GM18526 (cell line): ENCODE measurements around the gene CREG1.

Source experiments
- POLR2A ChIP-seq: IDR thresholded peaks from 3 replicates; pipeline ENCODE4 v1.6.1; 2011; ENCODE audit not compliant: insufficient read length; ENCODE audit errors: extremely low read depth

The CREG1 gene

DNA sequence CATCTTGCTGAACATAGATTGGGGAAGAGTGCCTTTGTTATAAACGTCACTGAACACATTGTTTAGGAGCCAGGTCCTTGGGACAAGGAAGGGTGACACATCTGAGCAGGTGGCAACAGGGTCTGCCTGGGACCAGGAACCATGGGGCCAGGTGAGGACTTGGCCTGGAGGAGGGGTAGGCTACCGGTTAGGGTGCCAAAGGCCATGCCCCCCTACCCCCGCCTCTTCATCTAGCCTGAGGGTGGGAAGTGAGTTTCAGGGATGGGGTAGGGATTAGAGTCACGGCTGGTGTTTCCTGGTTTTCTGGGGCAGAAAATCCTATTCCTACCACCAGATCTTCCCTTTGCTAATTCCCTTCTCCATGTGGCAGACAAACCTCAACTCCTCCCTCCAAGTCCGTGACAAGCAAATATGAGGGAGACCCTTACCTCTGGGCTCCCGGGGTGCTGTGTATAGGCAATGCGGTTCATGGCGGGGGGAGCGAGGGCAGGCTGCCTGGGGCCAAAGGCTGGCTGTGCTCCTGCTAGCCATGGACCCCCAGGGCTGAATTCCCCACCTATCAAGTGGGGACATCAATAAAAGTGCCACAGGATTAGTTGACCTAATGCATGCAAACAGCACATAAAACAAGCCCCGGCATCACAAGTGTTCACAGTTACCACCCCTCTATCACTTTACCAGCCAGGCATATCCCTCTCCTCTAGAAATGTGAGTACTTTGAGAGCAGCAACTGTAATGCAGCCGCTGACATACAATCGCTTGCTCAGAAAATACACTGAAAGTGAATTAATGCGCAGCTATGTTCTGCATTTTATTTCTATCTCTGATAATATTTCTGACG is 49.7 kb downstream of the CREG1 start:
- TF ChIP-seq POLR2A, result no peak

DNA sequence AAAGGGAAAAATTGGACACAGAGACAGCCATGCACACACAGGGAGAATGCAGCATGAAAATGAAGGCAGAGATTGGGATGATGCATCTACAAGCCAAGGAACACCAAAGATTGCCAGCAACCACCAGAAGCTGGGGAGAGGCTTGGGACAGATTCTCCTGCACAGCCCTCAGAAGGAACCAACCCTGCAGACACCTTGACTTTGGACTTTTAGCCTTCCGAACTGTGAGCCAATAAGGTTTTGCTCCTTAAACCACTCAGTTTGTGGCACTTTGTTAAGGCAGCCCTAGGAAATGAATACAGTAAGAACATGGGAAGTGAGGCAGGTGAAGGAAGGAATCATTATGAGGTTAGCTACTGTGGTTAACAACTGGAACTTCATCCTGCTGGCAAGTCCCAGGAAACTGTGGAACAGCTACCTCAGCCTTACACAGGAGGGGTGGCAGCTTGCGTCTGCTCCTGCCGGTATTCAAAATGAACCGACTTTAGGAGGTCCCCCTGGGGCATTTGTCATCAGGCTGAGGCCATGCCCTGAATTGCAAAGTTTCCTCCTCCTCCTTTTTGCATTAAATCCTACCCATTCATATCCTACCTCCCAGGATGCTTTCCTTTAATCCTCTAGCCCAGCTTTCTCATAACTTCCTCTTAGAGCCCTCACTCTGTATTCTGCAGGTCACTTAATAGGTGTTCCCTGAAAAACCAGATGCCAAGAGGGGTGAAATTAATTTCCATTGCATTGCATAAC is 50.7 kb downstream of the CREG1 start:
- no peak for TF ChIP-seq POLR2A

DNA sequence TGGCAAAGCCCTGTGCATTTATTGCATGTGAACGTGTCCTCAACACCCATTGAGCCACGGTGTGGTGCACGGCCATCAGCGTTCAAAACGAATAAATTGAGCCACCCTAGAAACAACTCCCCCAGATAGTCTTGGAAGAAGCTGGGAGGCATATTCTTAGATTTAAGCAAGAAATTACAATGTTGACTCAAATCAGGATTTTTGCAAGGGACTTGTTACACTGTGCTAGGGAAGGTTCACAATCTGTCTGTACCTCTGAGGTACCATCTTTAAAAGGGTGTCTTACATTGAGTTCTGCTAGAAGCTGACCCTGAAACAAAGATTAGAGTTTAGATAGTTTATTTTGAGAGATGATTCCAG is 51.4 kb downstream of the CREG1 start:
- TF ChIP-seq POLR2A, result no peak

DNA sequence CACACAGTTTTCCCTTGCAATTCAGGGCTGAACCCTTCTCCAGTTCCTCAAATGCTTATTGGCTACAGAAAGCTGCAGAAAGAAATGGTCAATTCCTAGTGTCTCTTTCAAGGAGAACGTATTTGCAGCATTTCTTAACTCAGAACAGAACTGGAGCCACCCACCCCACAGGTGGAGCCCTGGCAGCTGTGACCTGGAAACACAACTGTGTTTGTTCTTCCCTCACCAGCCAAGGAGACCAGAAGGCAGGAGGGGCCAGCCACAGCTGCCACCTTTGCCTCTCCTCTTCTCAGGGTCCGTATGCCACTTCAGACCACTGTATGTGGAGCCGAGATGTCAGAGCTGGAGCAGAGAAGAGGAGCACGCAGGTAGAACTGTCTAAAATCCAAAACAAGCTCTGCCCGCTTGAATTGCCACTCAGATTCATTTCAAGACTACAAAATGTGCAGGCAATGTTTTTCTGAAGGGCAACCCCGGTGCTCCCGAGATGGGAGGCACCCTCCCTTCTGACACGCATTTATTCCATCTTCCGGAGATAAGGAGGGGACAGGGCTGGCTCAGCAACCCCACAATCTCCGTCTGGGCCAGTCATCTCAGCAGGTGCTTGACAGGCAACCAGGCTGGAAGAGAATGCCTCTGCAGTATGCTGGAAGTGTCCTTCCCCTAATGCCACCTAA is 51.9 kb downstream of the CREG1 start:
- no peak for TF ChIP-seq POLR2A

DNA sequence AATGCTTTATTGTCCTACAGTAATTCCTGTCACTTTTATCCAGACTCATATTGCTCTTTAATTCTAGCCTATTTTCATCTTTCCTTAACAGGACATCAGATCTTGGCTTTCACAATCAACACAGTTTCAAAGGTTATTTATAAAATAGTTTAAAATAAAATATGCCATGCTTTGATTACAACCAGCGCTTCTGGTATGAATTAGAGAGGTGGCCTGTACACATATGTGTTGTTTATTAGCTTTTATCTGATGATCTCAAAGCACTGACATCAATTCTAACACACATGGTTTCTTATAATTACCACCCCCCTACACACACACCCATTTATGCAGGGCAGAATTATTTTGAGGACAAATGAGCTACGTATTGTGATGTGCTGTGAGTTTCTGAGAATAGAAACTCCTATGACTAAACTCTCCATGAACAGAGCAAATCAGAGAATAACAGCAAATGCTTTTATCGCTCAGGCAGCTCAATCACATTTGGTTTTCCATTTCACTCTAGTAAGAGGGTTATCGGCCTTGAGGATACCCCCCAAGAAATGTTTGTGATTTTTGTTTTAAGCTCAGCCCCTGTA is 53.2 kb downstream of the CREG1 start:
- TF ChIP-seq POLR2A, result no peak

DNA sequence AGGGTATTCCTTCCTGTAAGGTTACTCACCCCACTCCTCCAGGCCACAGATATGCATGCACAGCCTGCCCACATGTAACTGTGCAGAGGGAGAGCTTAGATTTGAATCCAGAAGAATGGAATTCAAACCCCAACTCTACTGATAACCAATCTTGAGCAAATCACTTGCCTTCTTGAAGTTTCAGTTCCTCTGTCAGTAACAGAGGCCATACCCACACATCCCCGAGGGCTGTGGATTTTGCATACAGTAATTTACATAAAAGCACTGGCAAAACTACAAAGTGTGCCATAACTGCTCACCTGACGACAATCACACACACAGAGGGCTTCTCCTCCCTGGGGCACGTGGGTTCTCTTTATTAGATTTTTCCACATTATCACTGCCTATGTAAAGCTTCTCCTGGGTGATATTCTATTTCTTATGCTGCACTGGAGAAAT is 53.9 kb downstream of the CREG1 start:
- no peak for TF ChIP-seq POLR2A

DNA sequence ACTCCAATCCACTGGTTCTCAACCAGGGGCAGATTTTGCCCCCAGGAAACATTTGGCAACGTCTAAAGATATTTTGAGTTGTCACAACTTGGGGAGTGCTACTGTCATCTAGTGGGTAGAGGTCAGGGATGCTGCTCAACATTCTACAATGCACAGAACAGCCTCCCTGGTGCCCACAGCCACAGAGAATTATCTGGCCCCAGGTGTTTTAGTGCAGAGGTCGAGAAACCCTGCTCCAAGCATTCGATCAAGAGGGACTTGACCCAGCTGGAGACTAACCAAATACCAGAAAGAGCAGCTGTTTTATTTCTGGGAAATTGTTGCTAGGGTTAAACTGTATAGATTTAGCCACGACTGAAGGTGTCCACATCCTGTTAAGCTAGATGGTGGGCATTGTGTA is 54.5 kb downstream of the CREG1 start:
- no peak for TF ChIP-seq POLR2A

DNA sequence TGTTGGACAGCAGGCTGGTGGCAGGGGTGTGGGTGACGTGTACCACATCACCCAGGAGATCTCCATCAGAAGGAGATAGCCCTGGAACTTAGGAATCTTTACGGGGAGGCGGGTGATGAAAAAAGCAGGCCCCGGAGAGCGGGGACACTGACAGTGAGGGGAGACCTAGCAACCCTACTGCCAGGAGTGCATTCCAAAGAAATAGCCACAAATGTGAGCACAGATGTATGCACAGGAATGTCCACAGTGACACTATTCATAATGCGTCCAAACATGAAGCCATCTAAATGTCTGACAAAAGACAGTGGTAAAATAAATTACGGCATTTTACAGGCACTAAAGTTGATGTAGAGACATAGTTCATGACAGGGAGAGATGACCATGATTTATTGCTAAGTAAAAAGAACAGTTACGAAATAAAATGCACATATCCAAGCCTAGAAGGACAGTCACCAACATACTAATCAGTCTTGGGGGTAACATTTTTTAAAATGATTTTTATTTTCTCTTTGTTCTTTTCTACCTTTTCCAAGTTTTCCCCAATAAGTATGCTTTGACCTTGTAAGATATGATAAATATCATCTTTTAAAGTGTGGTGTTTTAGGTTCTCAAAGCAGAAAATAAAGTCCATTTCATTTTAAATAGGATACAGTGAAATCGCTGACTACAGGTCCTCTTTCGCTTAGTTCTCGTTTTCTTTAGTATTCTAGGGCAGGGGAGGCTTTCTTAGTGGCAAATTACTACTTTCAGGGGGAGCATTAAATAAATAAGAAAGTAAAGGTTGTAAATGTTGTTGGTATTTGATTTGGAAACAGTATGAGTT is 56.6 kb downstream of the CREG1 start:
- no peak for TF ChIP-seq POLR2A

DNA sequence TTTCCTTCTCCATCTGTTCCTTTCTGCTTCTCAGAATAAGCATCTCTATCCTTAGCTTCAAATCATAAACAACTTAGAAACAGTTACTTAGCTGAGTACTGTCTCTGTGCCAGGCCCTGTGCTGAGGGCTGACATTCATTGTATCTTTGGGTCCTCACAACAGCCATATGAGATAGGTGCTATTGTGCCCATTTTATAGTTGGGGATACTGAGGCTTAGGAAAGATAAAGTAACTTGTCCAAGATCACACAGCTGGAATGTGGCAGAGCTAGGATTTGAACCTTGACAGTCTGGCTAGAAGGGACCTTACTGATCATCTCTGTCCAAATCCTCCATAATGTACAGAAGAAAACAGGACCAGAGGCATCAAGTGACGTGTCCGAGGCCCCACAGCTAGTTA is 60.2 kb downstream of the CREG1 start:
- no peak for TF ChIP-seq POLR2A

DNA sequence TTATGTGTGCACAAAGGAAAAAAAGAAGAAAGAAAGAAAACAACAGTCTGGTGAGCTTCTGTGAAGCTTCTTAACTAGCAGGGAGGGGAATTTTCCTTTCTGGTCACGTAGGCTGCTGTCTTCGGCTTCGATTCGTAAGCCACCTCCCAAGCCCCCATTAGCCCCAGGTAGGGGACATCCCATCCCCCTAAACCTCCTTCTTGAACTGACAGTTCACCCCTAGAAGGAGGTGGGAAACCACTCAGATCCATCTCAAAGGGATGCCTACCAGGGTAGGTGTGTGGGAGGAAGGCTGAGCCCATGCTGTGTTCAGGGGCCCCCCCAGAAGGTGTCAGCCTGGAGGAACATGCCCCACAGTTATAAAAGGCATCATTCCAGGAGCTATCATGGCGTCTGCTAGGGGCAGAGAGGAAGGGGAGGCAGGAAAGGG is 61.1 kb downstream of the CREG1 start:
- TF ChIP-seq POLR2A, result no peak

DNA sequence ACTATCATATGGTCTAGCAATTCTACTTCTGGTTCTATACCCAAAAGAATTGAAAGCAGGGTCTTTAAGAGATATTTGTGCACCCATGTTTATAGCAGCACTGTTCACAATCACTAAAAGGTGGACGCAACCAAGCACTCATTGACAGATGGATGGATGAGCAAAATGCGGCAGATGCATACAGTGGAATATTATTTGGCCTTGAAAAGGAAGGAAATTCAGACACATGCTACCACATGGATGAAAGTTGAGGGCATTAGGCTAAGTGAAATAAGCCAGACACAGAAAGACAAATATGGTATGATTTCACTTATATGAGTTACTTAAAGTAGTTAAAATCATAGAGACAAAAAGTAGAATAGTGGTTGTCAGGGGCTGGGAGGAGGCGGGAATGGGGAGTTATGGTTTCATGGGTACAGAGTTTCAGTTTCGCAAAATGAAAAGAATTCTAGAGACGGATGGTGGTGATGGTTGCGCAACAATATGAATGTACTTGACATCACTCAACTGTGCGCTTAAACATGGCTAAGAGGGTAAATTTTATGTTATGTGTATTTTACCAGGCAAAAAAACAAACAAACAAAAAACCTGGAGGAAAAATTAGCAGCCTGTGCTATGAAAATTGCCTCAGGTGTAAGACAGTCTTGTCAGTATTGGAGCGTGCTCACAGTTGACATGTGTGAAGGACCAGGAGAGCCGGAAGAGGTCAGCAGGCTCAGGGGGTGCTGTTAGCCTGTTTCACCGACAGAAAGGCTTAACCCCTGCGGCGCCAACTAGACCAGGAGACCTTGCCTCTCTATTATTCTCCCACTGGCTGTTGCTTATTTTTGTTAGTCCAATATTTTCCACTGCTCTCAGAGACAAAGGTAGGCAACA is 61.7 kb downstream of the CREG1 start:
- no peak for TF ChIP-seq POLR2A
